ENCODE results near the gene NRXN2. TPM values are rescaled to one million over a fixed set of nuclear protein-coding genes. Genes with fewer than 3 reads are reported as not detected.

The NRXN2 gene
- total and polyA plus RNA-seq, 11 donors, result 0.42 to 5.5 (median 0.92) TPM; not detected in 1

DNA sequence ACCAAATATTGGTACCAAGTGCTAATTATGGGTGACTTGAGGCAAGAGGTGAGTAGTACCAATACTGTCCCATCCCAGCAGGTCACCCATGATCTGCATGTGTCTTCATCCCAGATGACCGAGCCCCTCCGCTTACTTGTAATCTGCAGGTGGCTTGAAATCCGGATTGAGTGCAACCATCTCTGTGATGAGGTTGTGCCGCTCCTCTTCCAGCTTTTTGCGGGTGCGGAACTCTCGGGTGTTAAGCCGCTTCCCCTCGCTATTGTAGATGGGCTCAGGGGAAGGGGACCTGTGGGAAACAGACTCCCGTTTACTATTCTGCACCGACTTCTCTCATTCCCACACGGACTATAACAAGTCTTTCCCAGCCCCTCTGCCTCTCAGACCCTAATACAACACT lies 47.1 kb upstream of the NRXN2 start:
- Histone ChIP-seq H3K4me1 (peaks cover 0 to 72% (median 42%) of the 10 kb centered on the region in 12 donors), H3K4me3 (no peak overlapping the region), H3K27ac (no peak overlapping the region), H3K9me3 (no peaks in the 10 kb centered on the region), H3K36me3 (peaks cover 0 to 100% (median 99%) of the 10 kb centered on the region in 9 donors), H3K27me3 (no peaks in the 10 kb centered on the region)
- TF ChIP-seq, protein P1, sequence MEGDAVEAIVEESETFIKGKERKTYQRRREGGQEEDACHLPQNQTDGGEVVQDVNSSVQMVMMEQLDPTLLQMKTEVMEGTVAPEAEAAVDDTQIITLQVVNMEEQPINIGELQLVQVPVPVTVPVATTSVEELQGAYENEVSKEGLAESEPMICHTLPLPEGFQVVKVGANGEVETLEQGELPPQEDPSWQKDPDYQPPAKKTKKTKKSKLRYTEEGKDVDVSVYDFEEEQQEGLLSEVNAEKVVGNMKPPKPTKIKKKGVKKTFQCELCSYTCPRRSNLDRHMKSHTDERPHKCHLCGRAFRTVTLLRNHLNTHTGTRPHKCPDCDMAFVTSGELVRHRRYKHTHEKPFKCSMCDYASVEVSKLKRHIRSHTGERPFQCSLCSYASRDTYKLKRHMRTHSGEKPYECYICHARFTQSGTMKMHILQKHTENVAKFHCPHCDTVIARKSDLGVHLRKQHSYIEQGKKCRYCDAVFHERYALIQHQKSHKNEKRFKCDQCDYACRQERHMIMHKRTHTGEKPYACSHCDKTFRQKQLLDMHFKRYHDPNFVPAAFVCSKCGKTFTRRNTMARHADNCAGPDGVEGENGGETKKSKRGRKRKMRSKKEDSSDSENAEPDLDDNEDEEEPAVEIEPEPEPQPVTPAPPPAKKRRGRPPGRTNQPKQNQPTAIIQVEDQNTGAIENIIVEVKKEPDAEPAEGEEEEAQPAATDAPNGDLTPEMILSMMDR (IDR thresholded peaks at IDR 0.05), result no peak
- TF ChIP-seq POLR2A (IDR thresholded peaks at IDR 0.05), result no peak
- ATAC-seq, result no peak
- intact Hi-C loops (cut with DNase I), result loop anchor here in 1 of 10 donors (10.0 kb wide), 1 partner anchor 345 kb away; the partner anchor contains the start of genes TM7SF2 and ZNHIT2
- no peak for DNase-seq
- WGBS, 4 donors, result 92 to 93% (median 93%) methylated on average over 12 of the region's 12 CpGs

DNA sequence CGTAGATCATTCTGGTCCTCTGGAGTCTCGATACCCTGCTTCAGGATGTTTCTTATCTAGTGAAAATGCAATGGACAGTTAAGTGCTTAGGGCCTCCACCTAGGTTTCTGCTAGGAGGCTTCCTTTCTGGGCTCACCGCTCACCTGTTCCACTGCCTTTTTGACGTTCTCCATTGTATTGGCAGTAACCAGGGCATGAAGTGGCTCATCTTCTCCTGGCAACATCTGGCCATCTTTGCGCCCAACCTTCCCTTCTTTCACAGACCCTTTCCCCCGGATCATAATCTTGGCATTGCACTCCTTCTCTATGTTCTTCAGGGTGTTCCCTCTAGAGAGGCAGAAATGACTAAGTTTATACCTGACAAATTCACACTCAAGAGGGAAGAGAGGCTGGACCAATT lies 46.3 kb upstream of the NRXN2 start:
- intact Hi-C loops (cut with DNase I), result no loop called here
- ATAC-seq, result no peak
- TF ChIP-seq POLR2A (IDR thresholded peaks at IDR 0.05), result no peak
- TF ChIP-seq, protein P1 (IDR thresholded peaks at IDR 0.05), result no peak
- peaks cover 0 to 100% (median 99%) of the 10 kb centered on the region in 9 donors for H3K36me3 ChIP-seq
- H3K27me3 ChIP-seq, result no peaks in the 10 kb centered on the region
- no peak overlapping the region for H3K4me3 ChIP-seq
- no peak for DNase-seq
- H3K4me1 ChIP-seq, result peaks cover 0 to 72% (median 39%) of the 10 kb centered on the region in 12 donors
- H3K27ac ChIP-seq, result no peak overlapping the region
- WGBS, 4 donors, result 87 to 92% (median 90%) methylated on average over 6 of the region's 6 CpGs
- H3K9me3 ChIP-seq, result no peaks in the 10 kb centered on the region

DNA sequence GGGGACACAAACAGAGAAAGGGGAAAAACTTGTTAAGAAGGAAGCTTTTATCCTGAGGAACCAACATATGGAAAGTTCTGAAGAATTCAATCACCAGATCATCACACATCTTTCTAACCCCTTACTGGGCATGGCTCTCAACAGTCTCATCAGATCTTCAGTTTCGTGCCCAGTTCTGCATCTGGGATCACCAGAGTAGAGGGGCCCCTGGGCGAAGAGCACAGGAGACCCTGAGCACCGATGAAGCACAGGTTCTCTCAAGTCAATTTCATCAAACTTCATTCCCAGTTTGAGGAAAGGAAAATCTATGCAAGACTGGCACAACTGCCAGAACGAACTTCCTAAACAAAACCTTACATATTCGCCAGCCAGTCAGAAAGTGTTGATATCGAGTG lies 45.3 kb upstream of the NRXN2 start:
- 87 to 88% (median 87%) methylated on average over 6 of the region's 6 CpGs for WGBS, 4 donors
- no peak for DNase-seq
- H3K27ac ChIP-seq, result peak overlapping the region in 4 of 12 donors; percentile 36 to 64 (median 58)

More for the DNA sequence above, 45.3 kb upstream of the NRXN2 start:
- no peaks in the 10 kb centered on the region for H3K9me3 ChIP-seq
- peaks cover 4 to 72% (median 42%) of the 10 kb centered on the region in 12 donors for H3K4me1 ChIP-seq
- peaks cover 0 to 100% (median 99%) of the 10 kb centered on the region in 9 donors for H3K36me3 ChIP-seq
- no peaks in the 10 kb centered on the region for H3K27me3 ChIP-seq
- intact Hi-C loops (cut with DNase I), result no loop called here
- ATAC-seq, result no peak
- no peak overlapping the region for H3K4me3 ChIP-seq
- TF ChIP-seq POLR2A (IDR thresholded peaks at IDR 0.05), result no peak
- TF ChIP-seq, protein P1 (IDR thresholded peaks at IDR 0.05), result no peak

All from heart left ventricle (tissue), 16 donors.